ENCODE data around the gene LFNG.
"Not testable (repeated sequence)": the region's sequence is repeated elsewhere in the genome, so short reads cannot be mapped to it uniquely, and the experiment has no call there.

The LFNG gene

DNA sequence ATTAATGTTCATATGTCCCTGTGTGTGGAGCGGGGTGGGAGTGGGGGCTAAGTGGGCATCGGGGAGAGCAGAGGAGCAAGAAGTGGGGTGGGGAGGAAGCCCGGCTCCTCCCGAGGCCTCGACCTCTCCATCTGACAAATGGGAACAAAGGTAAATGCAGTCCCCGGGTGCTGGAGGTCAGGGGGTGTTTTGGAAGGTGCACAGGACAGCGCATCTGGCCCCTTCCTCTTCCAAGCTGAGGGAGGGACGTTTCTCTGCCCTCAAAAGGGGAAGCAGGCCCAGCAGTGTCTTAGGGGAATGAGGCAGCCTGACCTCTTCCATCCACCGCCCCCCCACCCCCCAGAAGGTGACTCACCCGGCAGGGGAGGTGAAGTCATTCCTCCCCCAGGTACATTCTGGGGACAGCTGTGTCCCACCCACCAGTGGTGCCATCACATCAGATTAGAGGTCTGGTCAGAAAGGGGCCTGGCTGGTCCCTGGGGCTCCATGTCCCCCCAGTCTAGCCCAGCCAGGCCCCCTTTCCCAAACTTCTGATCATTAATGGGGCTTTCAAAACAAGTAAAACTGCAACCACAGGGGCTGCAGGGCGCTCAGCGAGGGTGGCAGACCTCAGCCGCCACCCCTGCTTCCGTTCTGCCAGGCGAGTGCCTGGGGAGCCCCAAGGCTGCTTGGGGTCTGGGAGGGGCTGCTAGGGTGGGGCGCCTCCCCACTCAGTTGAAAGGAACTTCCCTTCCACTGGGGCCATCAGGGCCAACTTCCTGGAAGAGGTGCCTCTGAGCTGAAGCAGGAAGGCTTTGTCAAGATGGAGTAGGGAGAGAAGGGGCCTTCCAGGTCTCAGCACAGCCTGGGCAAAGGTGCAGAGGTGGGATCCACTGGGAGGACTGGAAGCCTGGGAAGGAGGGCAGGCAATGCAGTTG is 10.8 kb downstream of the LFNG start:
- DNase-seq: peak in 5 of 14 donors; percentile 40 to 71 (median 56)

DNA sequence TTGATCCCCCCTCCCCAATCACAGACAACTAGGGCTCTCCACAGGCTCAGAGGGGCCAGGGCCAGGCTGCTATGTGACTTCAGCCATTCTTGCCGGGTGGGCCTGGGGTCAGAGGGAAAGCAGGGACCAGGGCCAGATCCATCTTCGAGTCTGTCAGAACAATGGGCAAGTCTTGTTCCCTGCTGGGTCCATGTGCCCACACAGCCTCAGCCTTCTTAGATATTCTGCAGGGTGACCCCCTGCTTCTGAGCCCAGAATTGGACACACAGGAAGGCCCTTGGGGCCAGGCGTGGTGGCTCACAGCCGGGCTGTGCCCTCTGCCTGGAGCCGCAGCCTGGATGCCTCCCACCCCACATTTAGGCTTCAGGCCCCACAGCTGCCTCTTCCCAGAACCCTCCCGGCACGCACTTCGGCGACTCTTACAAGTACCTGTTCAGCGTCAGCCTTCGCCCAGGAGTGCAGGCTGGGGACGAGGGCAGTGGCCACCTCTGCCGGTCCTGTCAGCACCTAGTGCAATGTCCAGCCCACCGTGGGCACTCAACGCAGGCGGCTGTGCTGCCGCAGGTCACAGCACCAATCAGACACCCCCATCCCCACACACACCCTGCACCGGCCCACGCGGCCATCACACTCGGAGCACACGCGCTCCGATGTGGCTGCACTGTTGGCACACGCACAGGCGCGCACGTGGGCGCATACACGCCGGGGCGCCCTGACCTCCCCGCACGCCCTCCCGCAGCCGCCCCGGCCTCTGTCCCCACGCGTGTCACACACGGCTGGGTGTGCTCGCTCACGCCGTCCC is 11.6 kb downstream of the LFNG start:
- DNase-seq: peak in 2 of 14 donors; percentile 45 to 53

- not testable (repeated sequence) for DNase-seq
Observed at GRCh38 chr7:2531796-2532110, 12.2 kb downstream of the LFNG start.

GRCh38 chr7:2532199-2532772 is 12.7 kb downstream of the LFNG start:
- not testable (repeated sequence) for DNase-seq

DNA sequence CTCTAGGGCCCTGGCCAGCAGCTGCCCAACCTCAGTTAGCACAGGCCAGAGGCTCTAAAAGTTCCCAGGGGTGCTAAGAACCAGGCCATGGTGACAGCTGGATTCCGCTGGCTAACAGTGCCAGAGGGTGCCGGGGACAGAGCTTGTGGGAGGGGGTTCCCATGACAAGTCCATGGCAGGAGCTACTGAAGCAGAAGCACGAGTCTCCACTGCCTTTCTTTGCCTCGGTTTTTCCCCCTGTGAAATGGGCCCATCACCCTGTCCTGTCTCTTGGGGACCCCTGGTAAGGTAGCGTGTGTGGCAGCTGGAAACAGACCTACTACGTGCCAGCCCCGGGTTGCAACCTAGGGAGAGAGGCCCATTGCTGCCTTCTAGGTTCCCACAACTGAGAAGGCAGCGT is 13.2 kb downstream of the LFNG start:
- not testable (repeated sequence) for DNase-seq

DNA sequence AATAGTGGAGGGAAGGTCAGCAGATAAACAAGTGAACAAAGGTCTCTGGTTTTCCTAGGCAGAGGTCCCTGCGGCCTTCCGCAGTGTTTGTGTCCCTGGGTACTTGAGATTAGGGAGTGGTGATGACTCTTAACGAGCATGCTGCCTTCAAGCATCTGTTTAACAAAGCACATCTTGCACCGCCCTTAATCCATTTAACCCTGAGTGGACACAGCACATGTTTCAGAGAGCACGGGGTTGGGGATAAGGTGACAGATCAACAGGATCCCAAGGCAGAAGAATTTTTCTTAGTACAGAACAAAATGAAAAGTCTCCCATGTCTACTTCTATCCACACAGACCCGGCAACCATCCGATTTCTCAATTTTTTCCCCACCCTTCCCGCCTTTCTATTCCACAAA is 14.0 kb downstream of the LFNG start:
- DNase-seq: not testable (repeated sequence)

- DNase-seq: not testable (repeated sequence)
Observed at GRCh38 chr7:2534214-2534613, 14.6 kb downstream of the LFNG start.

- not testable (repeated sequence) for DNase-seq
Observed at GRCh38 chr7:2535872-2536627, 16.5 kb downstream of the LFNG start.

DNA sequence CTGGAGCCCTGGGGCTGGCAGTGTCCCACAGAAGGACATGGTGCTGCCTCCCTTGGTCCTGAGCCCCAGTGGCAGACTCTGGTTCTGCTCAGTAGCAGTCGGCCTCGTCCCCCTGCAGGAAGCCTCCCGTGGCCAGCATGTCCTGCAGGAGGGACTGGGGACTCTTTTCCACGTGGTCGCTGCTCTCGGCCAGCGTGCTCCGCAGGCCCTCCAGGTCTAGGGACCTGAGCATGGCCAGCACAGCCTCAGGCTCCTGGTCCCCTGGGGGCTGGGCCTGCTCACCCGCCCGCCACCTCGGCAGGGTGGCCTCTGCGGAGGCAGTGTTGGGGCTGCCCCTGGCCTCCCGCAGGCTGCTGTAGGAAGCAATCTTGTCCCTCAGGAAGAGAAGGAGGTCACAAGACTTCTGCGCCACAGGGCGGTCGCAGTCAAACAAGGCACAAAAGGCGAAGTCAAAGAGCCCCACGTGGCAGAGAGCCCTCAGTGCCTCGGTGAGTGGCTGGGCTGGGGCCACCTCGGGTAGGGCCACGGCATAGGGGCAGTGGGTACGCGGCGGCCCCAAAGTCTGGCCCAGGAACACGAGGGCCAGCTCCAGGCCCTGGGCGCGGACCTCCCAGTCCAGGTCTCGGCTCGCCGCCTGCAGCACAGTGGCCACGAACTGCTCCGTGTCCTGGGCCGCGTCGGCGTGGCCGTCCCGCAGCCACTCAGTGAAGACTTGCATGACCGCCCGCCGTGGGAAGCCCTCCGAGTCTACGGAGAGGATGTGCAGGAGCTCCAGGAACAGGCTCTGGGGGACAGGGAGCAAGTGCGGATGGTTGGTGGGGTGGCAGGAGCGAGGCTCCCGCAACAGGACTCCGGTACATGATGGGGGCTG is 18.6 kb downstream of the LFNG start:
- DNase-seq: no peak

GRCh38 chr7:2539031-2539911 is 19.7 kb downstream of the LFNG start:
- no peak for DNase-seq

DNA sequence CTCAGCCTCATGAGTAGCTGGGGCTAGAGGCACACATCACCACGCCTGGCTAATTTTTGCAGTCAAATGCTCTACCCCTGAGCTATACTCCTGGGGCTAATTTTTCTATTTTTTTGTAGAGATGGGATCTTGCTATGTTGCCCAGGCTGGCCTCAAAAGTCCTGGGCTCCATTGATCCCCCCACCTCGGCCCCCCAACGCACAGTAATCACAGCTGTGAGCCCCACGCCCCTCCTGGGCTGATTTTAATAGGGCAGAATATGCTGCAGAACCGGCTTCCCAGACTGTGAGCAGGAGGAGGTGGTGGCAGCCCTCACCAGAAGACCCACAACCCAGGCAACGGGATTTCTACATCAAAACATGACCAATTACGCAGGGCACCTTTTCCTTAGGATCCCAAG is 20.6 kb downstream of the LFNG start:
- no peak for DNase-seq

- no peak for DNase-seq
Observed at GRCh38 chr7:2540641-2541051, 21.1 kb downstream of the LFNG start.

- no peak for DNase-seq
Observed at GRCh38 chr7:2541291-2542010, 21.9 kb downstream of the LFNG start.

GRCh38 chr7:2542011-2542915 is 22.7 kb downstream of the LFNG start:
- DNase-seq: no peak

- DNase-seq: no peak
Observed at GRCh38 chr7:2542916-2543871, 23.6 kb downstream of the LFNG start.

DNA sequence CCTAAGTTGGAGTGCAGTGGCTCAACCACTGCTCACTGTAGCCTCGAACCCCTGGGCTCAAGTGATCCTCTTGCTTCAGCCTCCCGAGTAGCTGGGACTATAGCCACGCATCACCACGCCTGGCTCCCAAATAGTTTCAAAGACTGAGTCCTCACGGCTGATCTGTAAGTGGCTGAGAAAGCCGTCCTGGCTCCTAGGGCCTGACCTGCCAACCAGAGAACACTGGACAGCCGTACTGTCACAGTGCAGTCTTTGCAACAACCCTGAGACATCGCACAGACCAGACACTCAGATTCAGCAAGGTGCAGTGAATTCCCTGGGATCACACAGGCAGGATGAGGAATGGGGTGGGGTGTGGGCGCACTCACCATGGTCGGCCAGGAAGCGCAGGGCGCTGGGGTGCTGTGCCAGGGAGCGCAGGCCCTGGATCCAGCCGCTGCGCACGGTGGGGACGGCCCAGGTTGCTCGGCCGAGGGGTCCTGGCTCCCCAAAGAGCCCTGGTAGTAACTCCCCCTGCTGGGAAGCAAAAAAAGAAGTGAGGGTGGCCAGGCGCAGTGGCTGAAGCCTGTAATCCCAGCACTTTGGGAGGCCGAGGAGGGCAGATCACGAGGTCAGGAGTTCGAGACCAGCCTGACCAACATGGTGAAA is 25.1 kb downstream of the LFNG start:
- DNase-seq: no peak
